H9 (cell line): ENCODE data around the gene TRMT44. TPM values are rescaled to one million over a fixed set of nuclear protein-coding genes. Genes with fewer than 3 reads are reported as not detected.

ENCODE experiments used
- DNase-seq: peaks from one replicate; pipeline ENCODE4 v3.0.0-alpha.2; 2017
- H2AFZ ChIP-seq: one replicate; pipeline ENCODE4 v1.6.1; 2013; ENCODE audit warnings: mild to moderate bottlenecking, low read length, control low read depth, moderate library complexity
- H2AK5ac ChIP-seq: 2 replicates; pipeline ENCODE4 v1.6.1; 2013; ENCODE audit warnings: low read length, control low read depth, mixed read lengths; ENCODE audit not compliant: insufficient read length
- H2BK120ac ChIP-seq: one replicate; pipeline ENCODE4 v1.6.1; 2013; ENCODE audit warnings: low read depth, mild to moderate bottlenecking, low read length, control low read depth, inconsistent platforms; ENCODE audit not compliant: poor library complexity, severe bottlenecking
- H2BK12ac ChIP-seq: 2 replicates; pipeline ENCODE4 v1.6.1; 2013; ENCODE audit warnings: low read length, control low read depth, mixed read lengths, low read depth; ENCODE audit not compliant: insufficient read length
- H2BK15ac ChIP-seq: 2 replicates; pipeline ENCODE4 v1.6.1; 2013; ENCODE audit warnings: low read depth, low read length, control low read depth
- H2BK20ac ChIP-seq: one replicate; pipeline ENCODE4 v1.6.1; 2013; ENCODE audit warnings: low read depth, mild to moderate bottlenecking, low read length, control low read depth, inconsistent platforms; ENCODE audit not compliant: poor library complexity, severe bottlenecking
- H2BK5ac ChIP-seq: 2 replicates; pipeline ENCODE4 v1.6.1; 2013; ENCODE audit warnings: low read length, control low read depth, mixed read lengths; ENCODE audit not compliant: insufficient read length
- H3K14ac ChIP-seq: 2 replicates; pipeline ENCODE4 v1.6.1; 2013; ENCODE audit warnings: low read length, control low read depth; ENCODE audit not compliant: insufficient read depth
- H3K18ac ChIP-seq: 2 replicates; pipeline ENCODE4 v1.6.1; 2013; ENCODE audit warnings: low read depth, mild to moderate bottlenecking, mixed read lengths, low read length, control low read depth; ENCODE audit not compliant: insufficient read length
- H3K23ac ChIP-seq: 2 replicates; pipeline ENCODE4 v1.6.1; 2013; ENCODE audit warnings: low read length, control low read depth, mixed read lengths, low read depth; ENCODE audit not compliant: insufficient read length
- H3K23me2 ChIP-seq: 2 replicates; pipeline ENCODE4 v1.6.1; 2013; ENCODE audit warnings: low read depth, mild to moderate bottlenecking, mixed read lengths, low read length, control low read depth; ENCODE audit not compliant: insufficient read length, poor library complexity, severe bottlenecking
- H3K27ac ChIP-seq: 2 replicates; pipeline ENCODE4 v1.5.1; 2013; ENCODE audit warnings: low read length, control low read depth, mixed read lengths, low read depth; ENCODE audit not compliant: insufficient read length
- H3K27me3 ChIP-seq: 2 replicates; pipeline ENCODE4 v1.6.1; 2013; ENCODE audit warnings: low read length, control low read depth, inconsistent platforms; ENCODE audit not compliant: insufficient read depth
- H3K4ac ChIP-seq: 2 replicates; pipeline ENCODE4 v1.6.1; 2013; ENCODE audit warnings: low read depth, mild to moderate bottlenecking, control low read depth, inconsistent platforms, low read length, moderate library complexity
- H3K4me1 ChIP-seq: 2 replicates; pipeline ENCODE4 v1.6.1; 2013; ENCODE audit warnings: low read length, control low read depth, inconsistent platforms; ENCODE audit not compliant: insufficient read depth
- H3K4me2 ChIP-seq: 2 replicates; pipeline ENCODE4 v1.6.1; 2013; ENCODE audit warnings: low read length, control low read depth, mixed read lengths; ENCODE audit not compliant: insufficient read length, insufficient read depth
- H3K56ac ChIP-seq: 2 replicates; pipeline ENCODE4 v1.6.1; 2013; ENCODE audit warnings: low read depth, mild to moderate bottlenecking, mixed read lengths, low read length, control low read depth; ENCODE audit not compliant: insufficient read length
- H3K79me1 ChIP-seq: 2 replicates; pipeline ENCODE4 v1.6.1; 2013; ENCODE audit warnings: low read depth, mild to moderate bottlenecking, moderate library complexity, low read length, control low read depth, inconsistent platforms; ENCODE audit not compliant: insufficient read depth, poor library complexity, severe bottlenecking
- H3K79me2 ChIP-seq: 2 replicates; pipeline ENCODE4 v1.6.1; 2013; ENCODE audit warnings: low read length, control low read depth, inconsistent platforms; ENCODE audit not compliant: insufficient read depth
- H3K9ac ChIP-seq: 2 replicates; pipeline ENCODE4 v1.6.1; 2013; ENCODE audit warnings: low read length, control low read depth, mixed read lengths; ENCODE audit not compliant: insufficient read length; ENCODE audit errors: extremely low read depth
- H3K9me3 ChIP-seq: one replicate; pipeline ENCODE4 v1.6.1; 2013; ENCODE audit warnings: low read depth, low read length, inconsistent platforms; ENCODE audit not compliant: control insufficient read depth
- H3T11ph ChIP-seq: one replicate; pipeline ENCODE4 v1.6.1; 2013; ENCODE audit warnings: mild to moderate bottlenecking, low read length, control low read depth, inconsistent platforms
- H4K20me1 ChIP-seq: one replicate; pipeline ENCODE4 v1.6.1; 2013; ENCODE audit not compliant: control insufficient read depth, insufficient read length, insufficient read depth
- H4K5ac ChIP-seq: 2 replicates; pipeline ENCODE4 v1.6.1; 2013; ENCODE audit warnings: low read depth, mild to moderate bottlenecking, mixed read lengths, low read length, control low read depth; ENCODE audit not compliant: insufficient read length
- H4K8ac ChIP-seq: replicated peaks from 2 replicates; pipeline ENCODE4 v1.6.1; 2013; ENCODE audit warnings: low read length, control low read depth, mixed read lengths, low read depth; ENCODE audit not compliant: insufficient read length
- H4K91ac ChIP-seq: 2 replicates; pipeline ENCODE4 v1.6.1; 2013; ENCODE audit warnings: low read depth, mild to moderate bottlenecking, moderate library complexity, mixed read lengths, low read length, control low read depth; ENCODE audit not compliant: insufficient read length
- H3K27ac Mint-ChIP-seq, 3 experiments: 2 replicates in 2 of 3; 3 replicates in 1 of 3; pipeline ENCODE4 v1.8.0; 2020 to 2021; ENCODE audit warnings: mixed read lengths in 3 of 3, mild to moderate bottlenecking in 1 of 3, moderate library complexity in 1 of 3
- H3K27me3 Mint-ChIP-seq: 2 replicates; pipeline ENCODE4 v1.8.0; 2021; ENCODE audit warnings: low read depth, mild to moderate bottlenecking, moderate library complexity, mixed read lengths
- H3K36me3 Mint-ChIP-seq, 3 experiments: 2 replicates in 2 of 3; 3 replicates in 1 of 3; pipeline ENCODE4 v1.8.0; 2020 to 2021; ENCODE audit warnings: low read depth in 3 of 3, mixed read lengths in 3 of 3; ENCODE audit not compliant: insufficient read depth in 1 of 3
- H3K4me1 Mint-ChIP-seq, 2 experiments: 2 replicates each; pipeline ENCODE4 v1.8.0; 2020; ENCODE audit warnings: mixed read lengths in 2 of 2
- H3K4me3 Mint-ChIP-seq, 2 experiments: 2 replicates in 1 of 2; 3 replicates in 1 of 2; pipeline ENCODE4 v1.8.0; 2020 to 2021; ENCODE audit warnings: mild to moderate bottlenecking in 2 of 2, mixed read lengths in 2 of 2, moderate library complexity in 1 of 2
- H3K9me3 Mint-ChIP-seq, 2 experiments: 2 replicates in 1 of 2; 3 replicates in 1 of 2; pipeline ENCODE4 v1.8.0; 2020; ENCODE audit warnings: mild to moderate bottlenecking in 2 of 2, mixed read lengths in 2 of 2, moderate library complexity in 1 of 2
- WGBS: extraction: QIAGEN DNeasy Blood & Tissue Kit; methylation state at CpG from one replicate; pipeline ENCODE4 v1.1.7; 2013; ENCODE audit warnings: missing lambda C conversion rate, low lambda C conversion rate, mixed read lengths; ENCODE audit not compliant: insufficient read length; ENCODE audit errors: extremely low coverage; 5-methylcytosine and 5-hydroxymethylcytosine counted together
- total RNA-seq: library from RNA; stranded (reverse); gene quantifications from 2 replicates; pipeline ENCODE4 v1.2.1, GENCODE V29; 2021
- TF ChIP-seq, protein P1 (sequence below): fragments of 200-600 bp; sonication (generic); conservative IDR thresholded peaks from 3 replicates; pipeline ENCODE4 v1.8.0; 2021; ENCODE audit warnings: antibody characterized with exemption, mild to moderate bottlenecking

TRMT44 gene
- total RNA-seq, 1 experiment from 2014 or later, result 22.8 TPM

DNA sequence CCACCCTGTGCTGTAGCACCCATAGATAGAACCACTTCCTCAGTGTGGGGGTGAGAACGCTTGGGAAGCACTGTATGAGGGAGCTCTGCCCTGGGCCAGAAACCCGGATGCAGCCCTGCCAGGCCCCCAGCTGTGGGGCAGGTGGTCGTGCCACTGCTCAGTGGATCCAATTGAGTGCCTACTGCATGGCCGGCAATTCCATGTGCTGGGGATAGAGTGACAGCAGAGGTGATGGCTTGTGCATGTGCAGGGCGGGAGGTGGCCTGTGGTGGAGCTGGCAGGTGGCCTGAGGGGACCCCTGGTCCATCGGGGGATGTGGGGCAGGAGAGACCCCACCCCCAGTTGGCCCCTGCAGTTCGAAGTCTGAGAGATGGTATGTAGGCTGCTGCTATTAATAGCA is 60.4 kb downstream of the TRMT44 start:
- no peak for DNase-seq
- H3K79me2 ChIP-seq, result no peaks in the 10 kb centered on the region
- peaks cover 10 to 14% of the 10 kb centered on the region in 2 experiments for H3K9me3 Mint-ChIP-seq

More for the DNA sequence above, 60.4 kb downstream of the TRMT44 start:
- H3K4me1 ChIP-seq, result no peaks in the 10 kb centered on the region; the same call in 1 of the 2 replicates
- no peak overlapping the region for H4K91ac ChIP-seq
- no peak overlapping the region for H3K9ac ChIP-seq
- no peak overlapping the region for H4K8ac ChIP-seq
- no peak overlapping the region for H3K4ac ChIP-seq
- no peaks in the 10 kb centered on the region for H3K9me3 ChIP-seq
- no peak overlapping the region for H3K14ac ChIP-seq
- no peak overlapping the region for H3K18ac ChIP-seq
- H3K27ac Mint-ChIP-seq, result no peak overlapping the region
- H3K27me3 Mint-ChIP-seq, result peaks cover 2% of the 10 kb centered on the region; the same call in 1 of the 2 replicates
- no peak overlapping the region for H2BK20ac ChIP-seq
- no peak overlapping the region for H3K23ac ChIP-seq
- no peaks in the 10 kb centered on the region for H3K79me1 ChIP-seq
- H2BK15ac ChIP-seq, result no peak overlapping the region
- H2BK5ac ChIP-seq, result no peak overlapping the region
- H3K36me3 Mint-ChIP-seq, result peaks cover 7 to 29% (median 14%) of the 10 kb centered on the region in 3 experiments; a peak in 6 of 7 replicates
- H3K4me2 ChIP-seq, result no peak overlapping the region
- TF ChIP-seq, protein P1, sequence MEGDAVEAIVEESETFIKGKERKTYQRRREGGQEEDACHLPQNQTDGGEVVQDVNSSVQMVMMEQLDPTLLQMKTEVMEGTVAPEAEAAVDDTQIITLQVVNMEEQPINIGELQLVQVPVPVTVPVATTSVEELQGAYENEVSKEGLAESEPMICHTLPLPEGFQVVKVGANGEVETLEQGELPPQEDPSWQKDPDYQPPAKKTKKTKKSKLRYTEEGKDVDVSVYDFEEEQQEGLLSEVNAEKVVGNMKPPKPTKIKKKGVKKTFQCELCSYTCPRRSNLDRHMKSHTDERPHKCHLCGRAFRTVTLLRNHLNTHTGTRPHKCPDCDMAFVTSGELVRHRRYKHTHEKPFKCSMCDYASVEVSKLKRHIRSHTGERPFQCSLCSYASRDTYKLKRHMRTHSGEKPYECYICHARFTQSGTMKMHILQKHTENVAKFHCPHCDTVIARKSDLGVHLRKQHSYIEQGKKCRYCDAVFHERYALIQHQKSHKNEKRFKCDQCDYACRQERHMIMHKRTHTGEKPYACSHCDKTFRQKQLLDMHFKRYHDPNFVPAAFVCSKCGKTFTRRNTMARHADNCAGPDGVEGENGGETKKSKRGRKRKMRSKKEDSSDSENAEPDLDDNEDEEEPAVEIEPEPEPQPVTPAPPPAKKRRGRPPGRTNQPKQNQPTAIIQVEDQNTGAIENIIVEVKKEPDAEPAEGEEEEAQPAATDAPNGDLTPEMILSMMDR, result no peak
- H4K5ac ChIP-seq, result no peak overlapping the region
- H2AK5ac ChIP-seq, result no peak overlapping the region
- no peak overlapping the region for H3K27ac ChIP-seq
- H3K27me3 ChIP-seq, result no peaks in the 10 kb centered on the region
- WGBS, result no CpG with 5 or more reads among the region's 7 CpGs
- H3K23me2 ChIP-seq, result no peaks in the 10 kb centered on the region
- H3K4me1 Mint-ChIP-seq, result peaks cover 25 to 27% of the 10 kb centered on the region in 2 experiments
- H2BK12ac ChIP-seq, result no peak overlapping the region
- H3K56ac ChIP-seq, result no peak overlapping the region
- no peak overlapping the region for H3K4me3 Mint-ChIP-seq
- H2AFZ ChIP-seq, result no peak overlapping the region
- H4K20me1 ChIP-seq, result no peaks in the 10 kb centered on the region
- H3T11ph ChIP-seq, result no peak overlapping the region
- H2BK120ac ChIP-seq, result no peak overlapping the region
